Upper lobe of left lung (tissue), 4 donors: ENCODE data around the gene CNGA3.

Experiments
- CTCF ChIP-seq, 6 experiments: fragments of 450-650 bp in 4 of 6; fragments of 200-600 bp in 2 of 6; sonication (generic) in 2 of 6; IDR thresholded peaks; one replicate each; pipeline ENCODE4 v1.5.1; 2016 to 2019; ENCODE audit warnings: antibody characterized with exemption in 6 of 6
- EP300 ChIP-seq, 4 donors: sonication (generic); formaldehyde crosslinking; IDR thresholded peaks; one replicate each; pipeline ENCODE4 v1.5.1; 2017; ENCODE audit warnings: antibody characterized with exemption in 4 of 4, control low read depth in 2 of 4
- POLR2A ChIP-seq, 4 donors: fragments of 450-650 bp; IDR thresholded peaks; one replicate each; pipeline ENCODE4 v1.5.1; 2016 to 2017; ENCODE audit warnings: antibody characterized with exemption in 4 of 4, mild to moderate bottlenecking in 2 of 4
- POLR2AphosphoS5 ChIP-seq, 2 donors: sonication (generic); formaldehyde crosslinking; IDR thresholded peaks; one replicate each; pipeline ENCODE4 v1.5.1; 2017; ENCODE audit warnings: antibody characterized with exemption in 2 of 2

GRCh38 chr2:98390571-98391476 lies 44.6 kb downstream of the CNGA3 start:
- TF ChIP-seq CTCF (IDR thresholded peaks at IDR 0.05) (no peak), POLR2A (IDR thresholded peaks at IDR 0.05) (no peak), EP300 (IDR thresholded peaks at IDR 0.05) (no peak), POLR2AphosphoS5 (IDR thresholded peaks at IDR 0.05) (no peak)
